Heart left ventricle (tissue), 13 donors: ENCODE measurements around the gene SLC25A21.

Experiments used
- CTCF ChIP-seq, 12 donors: fragments of 200-600 bp; sonication (generic) in 4 of 12; IDR thresholded peaks; one replicate each; pipeline versions ENCODE4 v1.5.0 to v1.8.0; 2018 to 2022; ENCODE audit warnings: antibody characterized with exemption in 12 of 12, mild to moderate bottlenecking in 5 of 12
- POLR2A ChIP-seq, 2 donors: fragments of 450-650 bp; IDR thresholded peaks; one replicate each; pipeline ENCODE4 v1.6.1; 2017; ENCODE audit warnings: antibody characterized with exemption in 2 of 2, mild to moderate bottlenecking in 2 of 2, moderate library complexity in 2 of 2
- donor health status: ischemic (EF 13 %, LVEDD 7.1; RV severe dilation, severe dysfunction).
- donor health status: DM: no; HTN: yes; CAD: no.
- donor health status: DM: no; HTN: no; CAD: no.
- donor health status: ischemic (EF 25% LVEDD 6.9; RV normal size, moderate dysfunction).
- donor health status: ischemic (EF 25% LVEDD 5.7; RV mildly dilated, moderate dysfunction).
- donor health status: ischemic (EF 35%, LVEDD 5.7; RV mildly dilated, moderate dysfunction).
- donor health status: nonischemic (EF 11% LVEDD 7.7; RV severe dilation, severe dysfunction).
- donor health status: DM: yes; HTN: yes; CAD: no.
- donor health status: PGD.
- donor health status: ischemic (EF 29% LVEDD 5.4; RV normal size, mild dysfunction).
- donor health status: nonischemic (EF 23%, LVEDD 6.1; RV moderate dilation, normal function).

GRCh38 chr14:37172936-37173614, 669 bp upstream of the SLC25A21 start:
- TF ChIP-seq POLR2A (IDR thresholded peaks at IDR 0.05) (no peak), CTCF (IDR thresholded peaks at IDR 0.05) (no peak)
